Peyer's patch (tissue), 4 donors: ENCODE results near the gene DSCAML1. TPM values are rescaled to one million over a fixed set of nuclear protein-coding genes. Genes with fewer than 3 reads are reported as not detected.

Experiments
- DNase-seq, 3 donors: peaks; one replicate each; pipeline ENCODE4 v3.0.0-alpha.2; 2017 to 2019
- H3K27ac ChIP-seq, 4 donors: fragments of 200-600 bp; sonication (generic); one replicate each; pipeline ENCODE4 v1.5.1; 2016 to 2019
- H3K27me3 ChIP-seq, 2 donors: fragments of 200-600 bp; sonication (generic); one replicate each; pipeline ENCODE4 v1.5.1; 2019
- H3K36me3 ChIP-seq, 3 donors: fragments of 200-600 bp; sonication (generic); one replicate each; pipeline ENCODE4 v1.5.1; 2016 to 2019
- H3K4me1 ChIP-seq, 4 donors: fragments of 200-600 bp; sonication (generic); one replicate each; pipeline ENCODE4 v1.5.1; 2016 to 2019
- H3K4me3 ChIP-seq, 4 donors: fragments of 200-600 bp; sonication (generic); 1 replicate in 3 of 4; 2 replicates in 1 of 4; pipeline ENCODE4 v1.5.1; 2016 to 2019; ENCODE audit warnings: mild to moderate bottlenecking in 1 of 4
- H3K9me3 ChIP-seq, 4 donors: fragments of 200-600 bp; sonication (generic); one replicate each; pipeline ENCODE4 v1.5.1; 2016 to 2019; ENCODE audit warnings: mild to moderate bottlenecking in 1 of 4
- POLR2A ChIP-seq, 2 donors: fragments of 450-650 bp; IDR thresholded peaks; one replicate each; pipeline ENCODE4 v1.5.1; 2017; ENCODE audit warnings: antibody characterized with exemption in 2 of 2, mild to moderate bottlenecking in 2 of 2, moderate library complexity in 2 of 2
- total RNA-seq, 4 donors: library from RNA; depleted of rRNA; stranded (reverse); fragments of >200 nt; gene quantifications; one replicate each; pipeline ENCODE4 v1.1.0, GENCODE V29; 2016
- TF ChIP-seq, protein P1 (sequence below), 6 experiments: fragments of 450-650 bp in 4 of 6; fragments of 200-600 bp in 2 of 6; sonication (generic) in 1 of 6; IDR thresholded peaks; one replicate each; pipeline ENCODE4 v1.5.1; 2017 to 2019; ENCODE audit warnings: antibody characterized with exemption in 6 of 6, mild to moderate bottlenecking in 3 of 6, moderate library complexity in 1 of 6

DSCAML1 gene
- total RNA-seq, 4 donors from 2014 or later = 0.18 to 5.8 (median 2.9) TPM

DNA sequence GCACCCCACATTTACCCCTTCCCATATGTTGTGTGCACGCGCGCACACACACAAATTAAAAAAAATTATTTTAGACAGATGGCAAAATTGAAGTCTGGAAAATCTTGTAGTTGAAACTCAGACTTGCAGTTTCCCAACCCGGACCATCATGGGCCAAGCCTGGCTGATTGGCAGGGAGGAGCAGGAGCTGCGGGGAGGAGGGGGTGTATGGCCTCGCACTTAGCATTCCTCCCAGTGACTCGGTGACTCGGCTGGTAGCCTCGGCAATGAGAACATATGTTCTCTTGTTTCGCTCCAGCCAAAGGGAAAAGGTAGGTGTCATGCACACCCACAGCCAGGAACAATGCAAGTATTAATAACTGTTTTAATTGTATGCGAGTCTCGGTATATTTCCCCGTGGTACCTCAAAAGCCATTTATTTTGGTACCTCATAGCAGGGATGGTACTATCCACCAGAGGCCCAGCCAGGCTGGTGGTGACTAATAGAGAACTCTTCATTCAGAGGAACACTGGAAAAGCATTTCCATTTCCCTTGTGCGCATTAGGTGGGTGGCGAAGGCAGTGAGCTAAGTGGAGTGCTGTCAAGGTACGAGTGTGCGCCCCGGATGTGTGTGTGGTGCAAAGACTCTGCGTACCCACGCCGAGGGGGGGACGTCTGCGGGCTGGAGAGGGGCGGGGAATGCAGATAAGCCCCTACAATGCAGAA, 92.5 kb downstream of the DSCAML1 start:
- H3K36me3 ChIP-seq = no peaks in the 10 kb centered on the region
- H3K4me1 ChIP-seq = no peaks in the 10 kb centered on the region
- no peak overlapping the region for H3K27ac ChIP-seq
- H3K4me3 ChIP-seq = no peak overlapping the region
- H3K27me3 ChIP-seq = no peaks in the 10 kb centered on the region
- no peaks in the 10 kb centered on the region for H3K9me3 ChIP-seq
- no peak for DNase-seq
- no peak for TF ChIP-seq POLR2A (IDR thresholded peaks at IDR 0.05)

DNA sequence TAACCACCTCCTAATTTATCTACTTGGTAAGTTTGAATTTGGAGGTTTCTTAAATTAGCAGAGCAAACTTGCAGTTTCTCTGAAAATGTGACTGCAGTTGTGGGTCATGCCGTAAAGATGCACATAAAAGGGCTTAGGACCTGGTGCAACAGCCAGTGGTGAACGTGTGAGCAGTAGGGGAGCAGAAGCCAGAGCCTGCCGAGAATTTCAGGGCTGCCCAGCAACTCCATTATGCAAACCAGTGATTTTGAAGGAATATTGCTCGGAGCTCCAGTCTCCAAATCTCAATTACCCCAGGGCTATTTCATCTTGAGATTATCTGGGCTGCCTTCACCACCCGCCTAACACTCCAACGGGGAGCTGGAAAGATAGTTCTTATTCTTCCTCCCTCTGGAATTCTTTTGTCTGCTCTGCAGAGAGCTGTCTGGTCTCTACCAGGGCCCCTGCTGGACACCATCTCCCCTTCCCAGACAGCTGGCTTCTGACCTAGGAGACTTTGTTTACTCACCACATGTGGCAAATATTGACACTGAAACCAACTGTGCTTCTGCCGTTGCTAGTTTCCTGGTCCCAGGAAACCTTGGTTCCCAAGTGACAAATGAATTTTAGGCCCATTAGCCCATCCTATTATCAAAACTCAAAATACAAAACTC, 93.9 kb downstream of the DSCAML1 start:
- no peak overlapping the region for H3K4me3 ChIP-seq
- TF ChIP-seq POLR2A (IDR thresholded peaks at IDR 0.05) = no peak
- TF ChIP-seq, protein P1, sequence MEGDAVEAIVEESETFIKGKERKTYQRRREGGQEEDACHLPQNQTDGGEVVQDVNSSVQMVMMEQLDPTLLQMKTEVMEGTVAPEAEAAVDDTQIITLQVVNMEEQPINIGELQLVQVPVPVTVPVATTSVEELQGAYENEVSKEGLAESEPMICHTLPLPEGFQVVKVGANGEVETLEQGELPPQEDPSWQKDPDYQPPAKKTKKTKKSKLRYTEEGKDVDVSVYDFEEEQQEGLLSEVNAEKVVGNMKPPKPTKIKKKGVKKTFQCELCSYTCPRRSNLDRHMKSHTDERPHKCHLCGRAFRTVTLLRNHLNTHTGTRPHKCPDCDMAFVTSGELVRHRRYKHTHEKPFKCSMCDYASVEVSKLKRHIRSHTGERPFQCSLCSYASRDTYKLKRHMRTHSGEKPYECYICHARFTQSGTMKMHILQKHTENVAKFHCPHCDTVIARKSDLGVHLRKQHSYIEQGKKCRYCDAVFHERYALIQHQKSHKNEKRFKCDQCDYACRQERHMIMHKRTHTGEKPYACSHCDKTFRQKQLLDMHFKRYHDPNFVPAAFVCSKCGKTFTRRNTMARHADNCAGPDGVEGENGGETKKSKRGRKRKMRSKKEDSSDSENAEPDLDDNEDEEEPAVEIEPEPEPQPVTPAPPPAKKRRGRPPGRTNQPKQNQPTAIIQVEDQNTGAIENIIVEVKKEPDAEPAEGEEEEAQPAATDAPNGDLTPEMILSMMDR (IDR thresholded peaks at IDR 0.05) = no peak
- no peaks in the 10 kb centered on the region for H3K27me3 ChIP-seq
- no peak for DNase-seq
- H3K9me3 ChIP-seq = no peaks in the 10 kb centered on the region
- H3K4me1 ChIP-seq = no peaks in the 10 kb centered on the region
- H3K27ac ChIP-seq = no peak overlapping the region
- no peaks in the 10 kb centered on the region for H3K36me3 ChIP-seq

DNA sequence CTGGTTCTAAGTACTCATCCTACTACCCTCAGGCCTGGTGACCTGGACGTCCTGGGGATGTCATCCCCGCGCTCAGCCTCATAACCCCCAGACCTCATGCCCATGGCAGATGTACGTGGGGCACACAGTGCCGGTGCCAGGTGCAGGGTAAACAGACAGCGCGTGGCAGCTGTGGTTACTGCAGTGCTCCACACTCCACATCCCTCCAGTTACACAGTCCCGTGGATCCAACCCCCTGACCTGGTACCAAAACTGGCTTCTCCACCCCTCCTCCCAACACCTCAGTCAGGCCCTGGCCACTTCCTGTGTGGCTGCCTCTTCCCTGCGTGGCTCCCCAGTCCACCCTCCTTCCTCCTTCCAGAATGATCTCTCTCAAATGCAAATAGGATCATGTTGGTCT, 95.2 kb downstream of the DSCAML1 start:
- no peaks in the 10 kb centered on the region for H3K36me3 ChIP-seq
- no peaks in the 10 kb centered on the region for H3K27me3 ChIP-seq
- no peaks in the 10 kb centered on the region for H3K4me1 ChIP-seq
- H3K27ac ChIP-seq = no peak overlapping the region
- TF ChIP-seq POLR2A (IDR thresholded peaks at IDR 0.05) = no peak
- TF ChIP-seq, protein P1 (IDR thresholded peaks at IDR 0.05) = no peak
- H3K4me3 ChIP-seq = no peak overlapping the region
- no peak for DNase-seq
- no peaks in the 10 kb centered on the region for H3K9me3 ChIP-seq

DNA sequence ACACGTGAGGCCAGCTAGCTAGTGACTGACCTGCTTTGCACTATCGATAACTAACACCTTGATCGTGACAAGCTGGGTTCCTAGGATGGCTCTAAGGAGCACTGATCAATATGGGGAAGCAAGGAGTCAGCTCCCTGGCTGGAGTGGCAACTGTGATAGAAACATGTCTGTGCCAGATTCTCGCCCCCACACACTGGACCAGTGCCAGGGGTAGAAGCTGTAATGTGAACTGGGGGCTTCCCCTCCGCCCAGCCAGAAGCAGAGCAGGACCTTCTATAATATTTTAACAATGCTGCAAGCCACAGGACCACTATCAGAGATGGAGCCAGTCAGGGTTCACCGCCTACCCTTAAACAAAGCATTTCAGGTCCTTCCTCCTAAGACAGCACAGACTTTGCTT, 96.5 kb downstream of the DSCAML1 start:
- Histone ChIP-seq H3K4me3 (no peak overlapping the region), H3K36me3 (no peaks in the 10 kb centered on the region), H3K4me1 (no peaks in the 10 kb centered on the region), H3K27ac (no peak overlapping the region), H3K27me3 (no peaks in the 10 kb centered on the region), H3K9me3 (no peaks in the 10 kb centered on the region)
- DNase-seq = no peak
- TF ChIP-seq, protein P1 (IDR thresholded peaks at IDR 0.05) = no peak
- TF ChIP-seq POLR2A (IDR thresholded peaks at IDR 0.05) = no peak

DNA sequence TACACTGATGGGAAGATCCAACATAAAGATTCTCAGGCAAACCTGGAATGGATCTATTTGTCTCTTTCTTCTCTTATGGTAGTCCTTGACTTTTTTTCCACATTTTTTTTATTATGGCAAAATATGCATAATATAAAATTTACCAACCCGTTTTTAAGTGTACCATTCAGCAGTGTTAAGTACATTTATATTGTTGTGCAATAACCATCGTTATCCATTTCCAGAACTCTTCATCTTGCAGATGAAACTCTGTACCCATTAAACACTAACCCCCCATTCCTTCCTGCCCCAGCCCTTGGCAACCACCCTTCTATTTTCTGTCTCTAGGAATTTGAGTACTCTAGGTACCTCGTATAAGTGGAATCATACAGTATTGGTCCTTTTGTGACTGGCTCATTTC, 99.7 kb downstream of the DSCAML1 start:
- no peak for DNase-seq
- H3K27me3 ChIP-seq = no peaks in the 10 kb centered on the region
- H3K36me3 ChIP-seq = no peaks in the 10 kb centered on the region
- H3K9me3 ChIP-seq = no peaks in the 10 kb centered on the region
- no peaks in the 10 kb centered on the region for H3K4me1 ChIP-seq
- no peak for TF ChIP-seq POLR2A (IDR thresholded peaks at IDR 0.05)
- TF ChIP-seq, protein P1 (IDR thresholded peaks at IDR 0.05) = no peak
- no peak overlapping the region for H3K27ac ChIP-seq
- H3K4me3 ChIP-seq = no peak overlapping the region

DNA sequence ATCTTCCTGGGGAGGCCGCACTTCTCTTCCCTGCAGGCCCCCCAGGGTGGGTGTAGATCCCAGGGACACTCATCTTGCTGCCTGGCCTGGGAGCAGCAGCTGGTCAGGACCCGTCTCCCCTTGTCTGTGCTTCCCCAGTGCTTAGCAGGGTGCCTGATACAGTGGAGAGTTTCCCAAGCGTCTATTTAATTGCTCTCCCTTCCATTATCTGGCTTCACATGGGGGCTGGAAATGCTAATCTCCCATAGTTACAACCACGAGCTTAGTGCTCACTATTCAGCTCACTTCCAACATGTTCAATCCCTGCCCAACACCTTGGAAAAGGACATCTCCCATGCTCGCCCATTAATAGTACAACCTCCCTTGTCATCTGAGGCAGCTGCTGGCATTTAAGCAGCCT, 100.5 kb downstream of the DSCAML1 start:
- Histone ChIP-seq H3K27me3 (no peaks in the 10 kb centered on the region), H3K27ac (no peak overlapping the region), H3K4me3 (no peak overlapping the region), H3K4me1 (no peaks in the 10 kb centered on the region), H3K36me3 (no peaks in the 10 kb centered on the region), H3K9me3 (no peaks in the 10 kb centered on the region)
- TF ChIP-seq, protein P1 (IDR thresholded peaks at IDR 0.05) = no peak
- DNase-seq = no peak
